ENCODE data around the gene ATG4D.

- TF ChIP-seq CTCF (conservative IDR thresholded peaks at IDR 0.05; ENCODE audit: low read length) (no peak), EZH2phosphoT487 (IDR thresholded peaks at IDR 0.05; ENCODE audit: borderline replicate concordance, low read depth, low read length) (no peak)
Measured at GRCh38 chr19:10516671-10517286, 26.9 kb upstream of the ATG4D start.

Measured in OCI-LY7 (cell line).